ENCODE results near the gene BAHCC1.

The BAHCC1 gene

GRCh38 chr17:81482673-81483072 lies 87.4 kb downstream of the BAHCC1 start:
- DNase-seq = no peak

- no peak for DNase-seq
Measured at GRCh38 chr17:81483085-81483861, 88.0 kb downstream of the BAHCC1 start.

GRCh38 chr17:81483862-81484194 lies 88.6 kb downstream of the BAHCC1 start:
- no peak for DNase-seq

DNA sequence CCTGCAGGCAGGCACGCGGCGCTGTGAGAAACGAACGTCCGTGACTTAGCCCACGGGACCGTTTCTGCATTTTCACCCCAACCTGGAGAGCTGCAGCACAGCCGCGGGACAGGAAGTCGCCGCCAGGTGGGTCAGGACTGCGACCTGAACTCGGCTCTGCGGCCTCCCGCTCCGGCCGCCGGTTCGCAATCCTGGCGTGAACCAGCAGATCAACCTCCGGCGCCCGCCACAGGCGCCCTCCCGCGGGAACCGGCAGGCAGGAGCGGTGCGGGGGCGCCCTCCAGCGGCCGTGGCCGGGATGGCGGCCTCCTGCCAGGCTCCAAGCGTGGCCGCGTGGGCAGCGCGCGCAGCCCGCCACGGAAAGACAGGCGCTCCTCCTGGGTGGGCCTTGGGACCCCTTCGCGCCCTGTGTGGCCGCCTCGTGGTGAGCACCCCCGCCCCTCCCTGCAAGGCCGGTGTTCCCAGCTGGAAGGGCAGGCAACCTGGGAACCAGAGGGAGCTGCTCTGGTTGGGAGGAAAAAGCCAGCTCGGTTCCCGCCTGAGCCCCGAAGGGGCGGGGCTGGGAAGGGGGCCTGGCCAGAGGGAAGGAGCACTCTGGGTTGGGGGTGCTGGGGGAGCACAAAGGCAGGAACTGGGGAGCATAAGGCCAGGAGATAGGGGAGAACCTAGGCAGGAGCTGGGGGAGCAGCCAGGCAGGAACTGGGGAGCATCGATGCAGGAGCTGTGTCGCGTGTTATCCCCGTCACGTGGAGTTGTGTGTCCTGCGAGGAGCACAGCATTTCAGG lies 89.1 kb downstream of the BAHCC1 start:
- DNase-seq = peak; percentile 81

- no peak for DNase-seq
Measured at GRCh38 chr17:81486199-81486810, 91.0 kb downstream of the BAHCC1 start.

GRCh38 chr17:81487089-81487486 lies 91.8 kb downstream of the BAHCC1 start:
- no peak for DNase-seq

GRCh38 chr17:81487487-81488275 lies 92.4 kb downstream of the BAHCC1 start:
- DNase-seq = peak; percentile 60

- DNase-seq = no peak
Measured at GRCh38 chr17:81488276-81488860, 93.1 kb downstream of the BAHCC1 start.

- no peak for DNase-seq
Measured at GRCh38 chr17:81489012-81489997, 94.0 kb downstream of the BAHCC1 start.

DNA sequence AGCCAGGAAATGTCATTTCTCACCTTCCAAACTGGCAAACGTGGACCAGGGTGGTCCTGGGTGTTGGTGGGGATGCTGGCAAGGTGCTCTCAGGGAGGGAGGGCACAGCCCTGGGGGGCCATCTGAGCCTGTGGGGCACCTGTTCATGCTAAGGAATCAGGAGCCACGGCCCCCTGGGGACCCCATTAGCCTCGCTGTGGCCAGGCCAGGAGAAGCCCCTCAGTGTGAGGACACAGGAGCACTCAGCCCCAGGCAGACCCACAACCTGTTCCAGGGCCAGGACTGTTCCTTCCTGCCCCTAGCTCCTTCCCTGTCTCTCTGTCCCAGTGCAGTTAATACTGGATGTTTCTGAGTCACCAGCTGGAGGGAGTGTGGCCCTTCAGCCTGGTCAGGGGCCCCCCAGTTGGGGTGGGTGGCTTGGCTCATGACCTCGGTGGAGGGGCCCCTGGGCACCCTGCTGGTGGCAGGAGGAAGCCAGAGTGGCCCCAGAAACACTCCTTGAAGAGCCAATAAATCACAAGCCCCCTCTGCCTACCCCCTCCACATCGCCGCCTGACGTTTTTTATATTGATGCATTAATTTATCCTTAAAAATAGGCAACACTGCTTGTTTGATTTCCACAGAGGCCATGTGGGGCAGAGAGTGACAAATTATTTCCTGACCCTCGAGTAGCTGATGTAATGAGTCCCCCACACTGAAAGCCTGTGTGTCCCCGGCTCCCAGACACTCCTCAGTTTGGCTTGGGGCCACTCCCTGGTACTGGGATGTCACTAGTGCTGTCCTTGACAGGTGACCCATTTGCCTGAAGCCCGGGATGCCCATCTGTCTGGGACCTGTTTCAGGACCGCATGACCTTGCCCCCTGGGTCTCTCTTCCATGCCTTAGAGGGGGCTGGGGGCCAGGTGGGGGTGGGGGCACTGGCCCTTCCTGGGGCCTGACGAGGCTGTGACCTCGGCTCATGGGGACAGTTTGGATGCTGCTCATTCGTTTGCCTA lies 95.0 kb downstream of the BAHCC1 start:
- no peak for DNase-seq

DNA sequence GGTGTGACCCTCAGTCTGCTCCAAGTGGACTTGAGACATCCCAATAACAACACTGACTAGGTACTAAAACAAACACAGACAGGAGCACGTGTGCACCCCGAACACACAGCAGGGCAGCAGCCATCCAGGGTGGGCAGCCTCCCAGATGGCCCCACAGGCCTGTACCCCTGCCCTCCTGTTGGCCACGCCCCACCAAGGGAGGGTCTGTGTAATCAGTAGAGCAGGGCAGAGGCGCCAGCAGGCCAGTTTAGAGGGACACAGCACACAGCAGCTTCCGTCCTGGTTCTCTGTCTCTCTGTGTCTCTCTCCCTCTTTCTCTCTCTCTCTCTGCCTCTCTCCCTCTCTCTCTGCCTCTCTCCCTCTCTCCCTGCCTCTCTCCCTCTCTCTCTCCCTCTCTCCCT lies 95.9 kb downstream of the BAHCC1 start:
- DNase-seq = no peak

GRCh38 chr17:81491761-81492160 lies 96.5 kb downstream of the BAHCC1 start:
- no peak for DNase-seq

DNA sequence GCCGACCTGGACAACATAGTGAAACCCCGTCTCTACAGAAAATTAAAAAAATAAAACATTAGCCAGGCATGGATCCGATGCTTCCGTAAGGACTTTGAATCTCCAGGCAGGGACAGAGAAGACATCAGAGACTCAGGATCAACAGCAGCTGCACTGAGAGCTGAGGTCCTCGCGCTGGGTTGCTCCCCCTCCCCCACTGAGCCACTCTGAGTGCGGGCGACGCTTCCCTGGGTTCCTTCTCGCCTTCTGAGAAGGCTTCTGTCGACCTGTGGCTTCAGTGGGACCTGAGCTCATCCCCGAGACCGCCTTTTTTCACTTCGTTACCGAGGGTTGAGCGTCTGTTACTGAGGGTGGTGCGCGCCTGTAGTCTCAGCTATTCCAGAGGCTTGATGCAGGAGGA lies 96.9 kb downstream of the BAHCC1 start:
- no peak for DNase-seq

DNA sequence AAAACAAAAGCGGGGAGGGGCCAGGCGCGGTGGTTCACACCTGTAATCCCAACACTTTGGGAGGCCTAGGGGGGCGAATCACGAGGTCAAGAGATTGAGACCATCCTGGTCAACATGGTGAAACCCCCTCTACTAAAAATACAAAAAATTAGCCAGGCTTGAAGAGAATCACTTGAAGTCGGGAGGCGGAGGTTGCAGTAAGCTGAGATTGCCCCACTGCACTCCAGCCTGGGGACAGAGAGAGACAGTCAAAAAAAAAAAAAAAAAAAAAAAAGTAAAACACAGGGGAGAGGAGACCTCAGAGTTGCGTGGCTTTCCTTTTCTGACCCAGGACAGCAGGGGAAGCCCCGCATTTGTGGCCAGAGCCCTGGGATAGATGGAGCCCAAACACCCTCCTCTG lies 97.4 kb downstream of the BAHCC1 start:
- no peak for DNase-seq

- no peak for DNase-seq
Measured at GRCh38 chr17:81493198-81494038, 98.2 kb downstream of the BAHCC1 start.

DNA sequence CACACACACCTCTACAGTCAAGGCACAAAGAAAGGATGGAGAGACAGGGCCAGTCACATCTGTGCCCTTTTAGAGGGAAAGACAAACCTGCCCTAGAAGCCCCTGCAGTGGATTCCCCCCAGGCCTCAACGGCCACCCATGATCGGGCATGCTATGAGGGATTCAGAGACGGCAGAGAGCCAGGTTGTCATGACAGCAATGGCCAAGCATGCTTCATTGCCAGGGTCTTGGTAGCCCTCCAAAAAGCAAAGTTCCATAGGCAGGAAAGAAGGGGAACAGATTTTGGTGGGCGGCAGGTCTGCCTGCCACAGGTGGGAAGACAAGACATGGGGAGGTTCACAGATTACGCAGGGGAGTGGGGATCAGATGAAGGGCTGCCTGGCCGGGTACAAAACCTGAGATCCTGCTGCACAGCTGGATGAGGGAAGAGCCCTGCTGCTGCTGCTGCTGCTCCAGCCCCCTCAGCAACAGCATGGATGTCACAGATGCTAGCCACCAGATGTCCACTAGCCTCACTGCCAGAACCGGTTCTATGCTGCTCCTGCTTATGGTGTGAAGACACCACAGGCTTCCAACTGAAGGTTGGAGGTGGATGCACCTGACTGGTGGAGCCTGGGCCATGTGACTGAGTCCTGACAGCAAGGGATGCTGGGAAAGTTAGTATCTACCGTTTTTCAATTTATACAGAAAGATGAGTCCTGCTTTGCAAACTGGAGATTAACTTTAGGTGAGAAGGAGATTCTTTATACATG lies 99.5 kb downstream of the BAHCC1 start:
- no peak for DNase-seq

GRCh38 chr17:81498953-81499600 lies 103.8 kb downstream of the BAHCC1 start:
- no peak for DNase-seq

DNA sequence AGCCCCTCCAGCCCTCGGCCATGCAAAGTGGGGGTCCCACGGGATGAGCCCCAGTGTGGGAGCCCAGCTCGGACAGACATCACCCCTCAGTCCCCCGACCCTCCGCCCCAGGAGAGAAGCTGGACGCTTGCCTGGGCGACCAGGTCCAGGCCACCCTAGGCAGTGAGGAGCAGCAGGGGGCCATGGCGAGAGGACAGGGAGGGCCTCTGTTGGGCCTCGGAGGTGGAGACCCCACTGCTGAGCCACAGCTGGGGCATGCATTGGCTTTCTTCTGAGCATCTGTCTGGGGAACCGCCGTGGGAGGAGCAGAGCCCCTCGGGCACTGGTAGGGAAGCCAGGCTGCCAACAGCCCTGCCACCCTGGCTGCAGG lies 104.3 kb downstream of the BAHCC1 start:
- no peak for DNase-seq
